Transverse colon (tissue), 4 donors: ENCODE measurements around the gene PDE2A. TPM values are rescaled to one million over a fixed set of nuclear protein-coding genes. Genes with fewer than 3 reads are reported as not detected.
A peak's percentile ranks its signal among the peaks of the same experiment; 100 is the strongest.

Experiments
- DNase-seq: peaks from one replicate; pipeline ENCODE4 v3.0.0-alpha.2; 2019
- H3K27ac ChIP-seq, 4 donors: fragments of 200-600 bp; sonication (generic); 2 replicates each; pipeline ENCODE4 v1.5.1; 2016 to 2018; ENCODE audit warnings: inconsistent platforms in 4 of 4
- H3K27me3 ChIP-seq: fragments of 200-600 bp; sonication (generic); 2 replicates; pipeline ENCODE4 v1.5.1; 2017; ENCODE audit warnings: inconsistent platforms
- H3K36me3 ChIP-seq, 4 donors: fragments of 200-600 bp; sonication (generic); 2 replicates each; pipeline ENCODE4 v1.5.1; 2017 to 2019; ENCODE audit warnings: inconsistent platforms in 4 of 4
- H3K4me1 ChIP-seq, 4 donors: fragments of 200-600 bp; sonication (generic); 2 replicates each; pipeline ENCODE4 v1.5.1; 2017 to 2020; ENCODE audit warnings: inconsistent platforms in 4 of 4
- H3K4me3 ChIP-seq, 4 donors: fragments of 200-600 bp; sonication (generic); 1 replicate in 1 of 4; 2 replicates in 3 of 4; pipeline versions ENCODE4 v1.5.1 to v1.6.1; 2017 to 2019; ENCODE audit warnings: inconsistent platforms in 4 of 4
- H3K9me3 ChIP-seq, 2 donors: fragments of 200-600 bp; sonication (generic); 2 replicates each; pipeline ENCODE4 v1.5.1; 2017 to 2019; ENCODE audit warnings: inconsistent platforms in 2 of 2
- EP300 ChIP-seq: sonication (generic); formaldehyde crosslinking; IDR thresholded peaks from one replicate; pipeline ENCODE4 v1.6.1; 2017; ENCODE audit warnings: antibody characterized with exemption, low read depth
- POLR2A ChIP-seq: fragments of 450-650 bp; IDR thresholded peaks from one replicate; pipeline ENCODE4 v1.6.1; 2016; ENCODE audit warnings: antibody characterized with exemption, mild to moderate bottlenecking, moderate library complexity
- POLR2AphosphoS5 ChIP-seq, 3 donors: sonication (generic); formaldehyde crosslinking; IDR thresholded peaks; one replicate each; pipeline ENCODE4 v1.6.1; 2016; ENCODE audit warnings: antibody characterized with exemption in 3 of 3
- WGBS, 2 donors: methylation state at CpG; one replicate each; pipeline ENCODE4 v1.1.5; 2018; ENCODE audit warnings: low coverage in 1 of 2; 5-methylcytosine and 5-hydroxymethylcytosine counted together
- in situ Hi-C, 4 donors: fragments of 200-750 bp; cut with MboI; loops; one replicate each; pipeline versions ENCODE4 v1.15.0 to v1.15.1; 2017; ENCODE audit warnings: low sequenced_read_pairs in 3 of 4, low pct_ligation_motif_present in 1 of 4, low pct_unique_long_range_greater_than_20kb in 1 of 4
- intact Hi-C: fragments of 100-400 bp; cut with DNase I; formaldehyde crosslinking; loops from one replicate; pipeline ENCODE4 v1.15.1; 2023; ENCODE audit warnings: low total_unique reads
- total RNA-seq, 4 donors: library from RNA; depleted of rRNA; stranded (reverse); fragments of >200 nt; gene quantifications; one replicate each; pipeline ENCODE4 v1.1.0, GENCODE V29; 2016
- TF ChIP-seq, protein P1 (sequence below), 5 experiments: fragments of 200-600 bp in 3 of 5; fragments of 450-650 bp in 2 of 5; sonication (generic) in 3 of 5; IDR thresholded peaks; 1 replicate in 2 of 5; 2 replicates in 3 of 5; pipeline ENCODE4 v1.5.1; 2016 to 2017; ENCODE audit warnings: antibody characterized with exemption in 5 of 5, inconsistent platforms in 3 of 5, mild to moderate bottlenecking in 2 of 5, moderate library complexity in 1 of 5

The PDE2A gene
- total RNA-seq, 4 donors from 2014 or later, result 6.6 to 41.9 (median 17.1) TPM

DNA sequence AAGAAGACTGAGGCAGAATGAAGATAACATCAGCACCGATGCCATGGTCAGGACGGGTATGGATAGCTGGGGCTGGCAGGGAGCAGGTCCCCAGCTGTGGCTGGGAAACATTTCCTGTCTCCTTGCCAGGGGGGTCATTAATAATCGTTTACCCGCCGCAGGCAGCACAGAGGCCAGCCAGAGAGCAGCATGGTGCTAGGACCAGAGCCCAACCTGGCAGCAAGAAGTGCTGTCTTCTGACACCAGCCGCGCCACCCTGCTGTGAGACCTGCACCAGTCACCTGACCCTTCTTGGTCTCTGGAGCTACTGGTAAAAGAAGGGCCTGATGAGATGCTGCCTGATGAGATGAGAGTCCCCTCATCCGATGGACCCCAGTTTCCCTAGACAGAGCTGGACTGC lies 36.3 kb downstream of the PDE2A start:
- no peak for TF ChIP-seq EP300
- TF ChIP-seq, protein P1, sequence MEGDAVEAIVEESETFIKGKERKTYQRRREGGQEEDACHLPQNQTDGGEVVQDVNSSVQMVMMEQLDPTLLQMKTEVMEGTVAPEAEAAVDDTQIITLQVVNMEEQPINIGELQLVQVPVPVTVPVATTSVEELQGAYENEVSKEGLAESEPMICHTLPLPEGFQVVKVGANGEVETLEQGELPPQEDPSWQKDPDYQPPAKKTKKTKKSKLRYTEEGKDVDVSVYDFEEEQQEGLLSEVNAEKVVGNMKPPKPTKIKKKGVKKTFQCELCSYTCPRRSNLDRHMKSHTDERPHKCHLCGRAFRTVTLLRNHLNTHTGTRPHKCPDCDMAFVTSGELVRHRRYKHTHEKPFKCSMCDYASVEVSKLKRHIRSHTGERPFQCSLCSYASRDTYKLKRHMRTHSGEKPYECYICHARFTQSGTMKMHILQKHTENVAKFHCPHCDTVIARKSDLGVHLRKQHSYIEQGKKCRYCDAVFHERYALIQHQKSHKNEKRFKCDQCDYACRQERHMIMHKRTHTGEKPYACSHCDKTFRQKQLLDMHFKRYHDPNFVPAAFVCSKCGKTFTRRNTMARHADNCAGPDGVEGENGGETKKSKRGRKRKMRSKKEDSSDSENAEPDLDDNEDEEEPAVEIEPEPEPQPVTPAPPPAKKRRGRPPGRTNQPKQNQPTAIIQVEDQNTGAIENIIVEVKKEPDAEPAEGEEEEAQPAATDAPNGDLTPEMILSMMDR (IDR thresholded peaks at IDR 0.05), result no peak
- TF ChIP-seq POLR2AphosphoS5 (IDR thresholded peaks at IDR 0.05), result no peak
- TF ChIP-seq POLR2A, result no peak
- H3K9me3 ChIP-seq, result no peaks in the 10 kb centered on the region
- no peak for DNase-seq
- H3K27ac ChIP-seq, result no peak overlapping the region
- intact Hi-C loops, result no loop called here
- peaks cover 3 to 16% (median 13%) of the 10 kb centered on the region in 4 donors for H3K4me1 ChIP-seq
- H3K36me3 ChIP-seq, result no peaks in the 10 kb centered on the region
- WGBS, 2 donors, result 82% methylated on average over 8 of the region's 8 CpGs; no CpG with 5 or more reads in 1 of the 2 donors
- H3K4me3 ChIP-seq, result no peak overlapping the region
- in situ Hi-C loops, result no loop called here
- H3K27me3 ChIP-seq, result peaks cover 18% of the 10 kb centered on the region

DNA sequence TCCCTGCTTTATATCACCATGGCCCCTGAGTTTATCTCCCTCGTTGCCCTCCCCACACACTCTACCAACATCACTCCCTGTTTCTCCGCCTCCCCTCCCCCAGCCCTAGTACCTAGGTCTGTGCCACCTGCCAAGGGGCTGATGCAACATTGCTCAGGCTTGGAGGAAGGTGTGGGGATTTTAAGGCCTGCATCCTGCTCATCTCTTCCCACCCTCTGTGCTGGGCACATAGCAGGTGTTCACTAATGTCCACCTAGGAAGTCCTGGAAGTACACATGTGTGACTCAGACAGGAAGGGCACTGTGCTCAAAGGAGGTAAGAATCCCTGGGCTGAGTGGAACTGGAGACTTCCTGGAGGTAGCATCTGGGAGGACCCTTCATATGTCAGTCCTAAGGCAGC lies 37.0 kb downstream of the PDE2A start:
- Histone ChIP-seq H3K27me3 (peaks cover 18% of the 10 kb centered on the region), H3K4me3 (no peak overlapping the region), H3K4me1 (peaks cover 3 to 15% (median 10%) of the 10 kb centered on the region in 4 donors), H3K36me3 (no peaks in the 10 kb centered on the region), H3K27ac (peak overlapping the region in 1 of 4 donors; percentile 30), H3K9me3 (no peaks in the 10 kb centered on the region)
- DNase-seq, result no peak
- 17 to 82% methylated on average over 1 to 2 of the region's 2 CpGs for WGBS, 2 donors
- in situ Hi-C loops, result no loop called here
- intact Hi-C loops, result no loop called here
- TF ChIP-seq EP300 (no peak), POLR2A (no peak), POLR2AphosphoS5 (IDR thresholded peaks at IDR 0.05) (no peak)
- TF ChIP-seq, protein P1 (IDR thresholded peaks at IDR 0.05), result no peak

DNA sequence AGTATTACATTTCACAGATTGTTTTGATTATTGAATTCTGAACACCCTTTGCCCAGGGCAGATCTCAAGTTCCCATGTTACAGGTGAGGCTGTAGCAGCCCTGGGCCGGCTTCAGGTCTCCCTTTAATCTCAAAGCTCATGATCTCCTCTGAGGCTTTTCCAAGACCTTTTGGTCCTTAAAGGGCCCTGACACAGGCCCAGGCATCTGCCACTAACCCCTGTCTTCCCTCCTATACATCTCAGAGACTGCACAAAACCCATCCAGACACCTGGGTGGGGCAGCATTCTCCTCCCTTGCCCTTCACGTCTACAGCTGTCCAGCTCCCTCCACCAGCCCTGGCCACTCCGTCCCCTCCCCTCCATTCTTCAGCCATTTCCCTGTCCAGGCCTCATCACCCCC lies 37.8 kb downstream of the PDE2A start:
- Histone ChIP-seq H3K4me1 (peaks cover 0 to 13% (median 9%) of the 10 kb centered on the region in 4 donors), H3K27ac (no peak overlapping the region), H3K27me3 (peaks cover 11% of the 10 kb centered on the region), H3K4me3 (no peak overlapping the region), H3K9me3 (no peaks in the 10 kb centered on the region), H3K36me3 (no peaks in the 10 kb centered on the region)
- TF ChIP-seq EP300 (no peak), POLR2A (no peak), POLR2AphosphoS5 (IDR thresholded peaks at IDR 0.05) (no peak)
- TF ChIP-seq, protein P1 (IDR thresholded peaks at IDR 0.05), result no peak
- intact Hi-C loops, result no loop called here
- in situ Hi-C loops, result no loop called here
- no peak for DNase-seq
- WGBS, 2 donors, result 70% methylated on average over 3 of the region's 3 CpGs; no CpG with 5 or more reads in 1 of the 2 donors

DNA sequence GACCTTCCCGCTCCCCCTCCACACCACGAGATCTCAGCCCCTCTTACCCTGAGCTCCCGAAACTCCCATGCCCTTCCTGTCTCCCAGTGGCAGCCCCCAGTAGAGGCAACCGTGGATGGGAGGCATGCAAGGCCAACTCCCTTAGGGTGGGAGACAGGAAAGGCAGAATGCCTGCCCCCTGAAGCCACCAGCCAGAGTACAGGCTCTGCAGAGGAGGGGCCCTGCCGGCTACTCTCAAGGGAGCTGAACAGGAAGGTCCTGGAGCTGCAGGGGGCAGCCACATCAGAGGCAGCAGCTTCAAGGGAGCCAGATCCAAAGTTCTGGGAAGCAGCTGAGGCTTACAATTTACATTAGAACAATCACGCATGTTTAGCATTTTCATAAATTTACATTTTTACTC lies 38.3 kb downstream of the PDE2A start:
- intact Hi-C loops (no loop called here), in situ Hi-C loops (no loop called here)
- H3K4me3 ChIP-seq, result no peak overlapping the region
- no peak overlapping the region for H3K27ac ChIP-seq
- peaks cover 6% of the 10 kb centered on the region for H3K27me3 ChIP-seq
- H3K4me1 ChIP-seq, result peaks cover under 1 to 13% (median 11%) of the 10 kb centered on the region in 4 donors
- WGBS, 2 donors, result 65 to 80% methylated on average over 2 to 6 of the region's 6 CpGs
- H3K9me3 ChIP-seq, result no peaks in the 10 kb centered on the region
- no peak for DNase-seq
- TF ChIP-seq EP300 (no peak), POLR2AphosphoS5 (IDR thresholded peaks at IDR 0.05) (no peak)
- TF ChIP-seq, protein P1 (IDR thresholded peaks at IDR 0.05), result no peak
- no peaks in the 10 kb centered on the region for H3K36me3 ChIP-seq
